Tongue (tissue), 2 donors: ENCODE results near the gene ZNF486. TPM values are rescaled to one million over a fixed set of nuclear protein-coding genes. Genes with fewer than 3 reads are reported as not detected.
A peak's percentile ranks its signal among the peaks of the same experiment; 100 is the strongest.
"Not testable (repeated sequence)": the region's sequence is repeated elsewhere in the genome, so short reads cannot be mapped to it uniquely, and the experiment has no call there.

Source experiments
- DNase-seq: peaks from one replicate; pipeline ENCODE4 v3.0.0-alpha.2; 2015
- total RNA-seq: library from RNA; depleted of rRNA; stranded (reverse); fragments of >200 nt; gene quantifications from one replicate; pipeline ENCODE4 v1.2.3, GENCODE V29; 2014

ZNF486 gene
- 9.5 TPM for total RNA-seq

- peak; percentile 99 for DNase-seq
Observed at GRCh38 chr19:20167020-20167644, at the start of gene ZNF486. Gene ZNF486, plus strand, starts transcription at chr19:20167214. Its CDS starts 117 bp downstream, at chr19:20167331.

GRCh38 chr19:20118064-20118839 lies 48.8 kb upstream of the ZNF486 start:
- not testable (repeated sequence) for DNase-seq

GRCh38 chr19:20124879-20125278 lies 42.1 kb upstream of the ZNF486 start:
- DNase-seq, result no peak

- DNase-seq, result not testable (repeated sequence)
Observed at GRCh38 chr19:20132933-20133332, 34.1 kb upstream of the ZNF486 start.

GRCh38 chr19:20137714-20138113 lies 29.3 kb upstream of the ZNF486 start:
- DNase-seq, result not testable (repeated sequence)

- no peak for DNase-seq
Observed at GRCh38 chr19:20151617-20152145, 15.3 kb upstream of the ZNF486 start.

GRCh38 chr19:20152506-20152905 lies 14.5 kb upstream of the ZNF486 start:
- peak; percentile 35 for DNase-seq

GRCh38 chr19:20153281-20153680 lies 13.7 kb upstream of the ZNF486 start:
- DNase-seq, result no peak

GRCh38 chr19:20154636-20155035 lies 12.4 kb upstream of the ZNF486 start:
- DNase-seq, result no peak

GRCh38 chr19:20162821-20163220 lies 4.2 kb upstream of the ZNF486 start:
- DNase-seq, result no peak

- DNase-seq, result no peak
Observed at GRCh38 chr19:20164456-20164855, 2.6 kb upstream of the ZNF486 start.

- DNase-seq, result no peak
Observed at GRCh38 chr19:20165971-20166592, 932 bp upstream of the ZNF486 start.

- DNase-seq, result peak; percentile 48
Observed at GRCh38 chr19:20167651-20168122, 673 bp downstream of the ZNF486 start.

GRCh38 chr19:20171285-20171684 lies 4.3 kb downstream of the ZNF486 start:
- DNase-seq, result no peak

GRCh38 chr19:20175848-20176247 lies 8.8 kb downstream of the ZNF486 start:
- DNase-seq, result not testable (repeated sequence)

- peak; percentile 4 for DNase-seq
Observed at GRCh38 chr19:20179956-20180355, 12.9 kb downstream of the ZNF486 start.

GRCh38 chr19:20182222-20182785 lies 15.3 kb downstream of the ZNF486 start:
- DNase-seq, result no peak

GRCh38 chr19:20186174-20186573 lies 19.2 kb downstream of the ZNF486 start:
- DNase-seq, result no peak

- no peak for DNase-seq
Observed at GRCh38 chr19:20197747-20198146, 30.7 kb downstream of the ZNF486 start.

- no peak for DNase-seq
Observed at GRCh38 chr19:20209051-20209450, 42.0 kb downstream of the ZNF486 start.

GRCh38 chr19:20214366-20214765 lies 47.4 kb downstream of the ZNF486 start:
- not testable (repeated sequence) for DNase-seq

- DNase-seq, result not testable (repeated sequence)
Observed at GRCh38 chr19:20221605-20222004, 54.6 kb downstream of the ZNF486 start.

GRCh38 chr19:20233105-20233504 lies 66.1 kb downstream of the ZNF486 start:
- DNase-seq, result no peak
